RKO (cell line): ENCODE data around the gene TACC2.

Experiments used
- DNase-seq: peaks from one replicate; pipeline ENCODE4 v3.0.0-alpha.2; 2016; ENCODE audit warnings: low spot score

The TACC2 gene

GRCh38 chr10:122124808-122125207 lies 135.8 kb downstream of the TACC2 start:
- no peak for DNase-seq

- peak; percentile 59 for DNase-seq
Measured at GRCh38 chr10:122126763-122127659, 138.0 kb downstream of the TACC2 start.

- no peak for DNase-seq
Measured at GRCh38 chr10:122127943-122128342, 139.0 kb downstream of the TACC2 start.

- no peak for DNase-seq
Measured at GRCh38 chr10:122128357-122128756, 139.4 kb downstream of the TACC2 start.

- no peak for DNase-seq
Measured at GRCh38 chr10:122130474-122131110, 141.6 kb downstream of the TACC2 start.

GRCh38 chr10:122132331-122132755 lies 143.4 kb downstream of the TACC2 start:
- no peak for DNase-seq

GRCh38 chr10:122132882-122133565 lies 144.1 kb downstream of the TACC2 start:
- no peak for DNase-seq

- DNase-seq, result no peak
Measured at GRCh38 chr10:122135251-122136025, 146.5 kb downstream of the TACC2 start.

GRCh38 chr10:122138831-122139625 lies 150.1 kb downstream of the TACC2 start:
- no peak for DNase-seq

- DNase-seq, result no peak
Measured at GRCh38 chr10:122139627-122140170, 150.7 kb downstream of the TACC2 start.

- DNase-seq, result peak; percentile 53
Measured at GRCh38 chr10:122140461-122140902, 151.5 kb downstream of the TACC2 start.

- DNase-seq, result peak; percentile 92
Measured at GRCh38 chr10:122140941-122141623, 152.1 kb downstream of the TACC2 start.

- peak; percentile 52 for DNase-seq
Measured at GRCh38 chr10:122141821-122142640, 153.1 kb downstream of the TACC2 start.

GRCh38 chr10:122142641-122143237 lies 153.8 kb downstream of the TACC2 start:
- no peak for DNase-seq

GRCh38 chr10:122143238-122143841 lies 154.4 kb downstream of the TACC2 start:
- no peak for DNase-seq

- DNase-seq, result no peak
Measured at GRCh38 chr10:122144199-122144598, 155.2 kb downstream of the TACC2 start.

GRCh38 chr10:122145113-122145512 lies 156.2 kb downstream of the TACC2 start:
- no peak for DNase-seq

- DNase-seq, result no peak
Measured at GRCh38 chr10:122147663-122148062, 158.7 kb downstream of the TACC2 start.
